A673 (cell line): ENCODE data around the gene BMPR1B. TPM values are rescaled to one million over a fixed set of nuclear protein-coding genes. Genes with fewer than 3 reads are reported as not detected.

Experiments
- BruUV-seq: library from RNA; stranded (reverse); fragments of 400-500 nt; replicated peaks from 2 replicates; lab custom pipeline; 2021; lab: Mats Ljungman, UMichigan
- CTCF ChIA-PET: fragments of 300-600 bp; sonication (Branson Sonifier 250); formaldehyde crosslinking; loops from one replicate; lab custom pipeline; 2022; ENCODE audit warnings: antibody characterized with exemption; lab: Charles Lee
- POLR2A ChIA-PET: fragments of 300-600 bp; sonication (Branson Sonifier 250); formaldehyde crosslinking; loops from one replicate; lab custom pipeline; 2022; ENCODE audit warnings: antibody characterized with exemption; ENCODE audit not compliant: low non-redundant PET; lab: Charles Lee
- DNase-seq: peaks from one replicate; pipeline ENCODE4 v3.0.0-alpha.2; 2015; ENCODE audit warnings: low spot score
- H3K27ac ChIP-seq: fragments of 200-600 bp; sonication (generic); 2 replicates; pipeline ENCODE4 v1.5.1; 2016; ENCODE audit warnings: mixed run types, low read depth, mild to moderate bottlenecking, mixed read lengths, antibody characterized with exemption, low read length; ENCODE audit not compliant: poor library complexity, severe bottlenecking
- H3K27me3 ChIP-seq: fragments of 200-600 bp; sonication (generic); replicated peaks from 2 replicates; pipeline ENCODE4 v1.6.1; 2017; ENCODE audit warnings: mixed run types, low read depth, mild to moderate bottlenecking, mixed read lengths, antibody characterized with exemption, low read length; ENCODE audit not compliant: insufficient read depth, poor library complexity
- H3K36me3 ChIP-seq: fragments of 200-600 bp; sonication (generic); 2 replicates; pipeline ENCODE4 v1.6.1; 2016; ENCODE audit warnings: mixed run types, mild to moderate bottlenecking, mixed read lengths, antibody characterized with exemption, low read length; ENCODE audit not compliant: insufficient read depth, poor library complexity, severe bottlenecking
- H3K4me1 ChIP-seq: fragments of 200-600 bp; sonication (generic); 2 replicates; pipeline ENCODE4 v1.6.1; 2017; ENCODE audit warnings: mixed run types, mild to moderate bottlenecking, mixed read lengths, antibody characterized with exemption, low read length; ENCODE audit not compliant: insufficient read depth, poor library complexity, severe bottlenecking
- H3K4me3 ChIP-seq: fragments of 200-600 bp; sonication (generic); 2 replicates; pipeline ENCODE4 v1.5.1; 2016; ENCODE audit warnings: low read depth, mixed run types, mild to moderate bottlenecking, mixed read lengths, low read length; ENCODE audit not compliant: poor library complexity, severe bottlenecking
- H3K9me3 ChIP-seq: fragments of 200-600 bp; sonication (generic); 2 replicates; pipeline ENCODE4 v1.6.1; 2016; ENCODE audit warnings: mixed run types, low read depth, mild to moderate bottlenecking, mixed read lengths, antibody characterized with exemption, low read length; ENCODE audit not compliant: poor library complexity, severe bottlenecking
- EZH2 ChIP-seq: fragments of 200-600 bp; sonication (generic); IDR thresholded peaks from 2 replicates; pipeline ENCODE4 v1.6.1; 2017; ENCODE audit warnings: borderline replicate concordance, low read depth, mild to moderate bottlenecking, mixed read lengths, antibody characterized with exemption, low read length; ENCODE audit not compliant: poor library complexity, severe bottlenecking
- intact Hi-C: fragments of 100-400 bp; cut with micrococcal nuclease; formaldehyde crosslinking; loops from one replicate; pipeline ENCODE4 v1.10.0; 2022; ENCODE audit not compliant: unreplicated experiment
- total RNA-seq: library from RNA; stranded (reverse); gene quantifications from 2 replicates; pipeline ENCODE4 v1.2.3, GENCODE V29; 2021
- TF ChIP-seq, protein P1 (sequence below): fragments of 300-800, 200-600 bp; sonication (generic); conservative IDR thresholded peaks from 2 replicates; pipeline ENCODE4 v1.5.1; 2017; ENCODE audit warnings: low read depth, mild to moderate bottlenecking, antibody characterized with exemption, low read length, moderate library complexity, mixed read lengths

Gene BMPR1B
- total RNA-seq, 1 experiment from 2014 or later: 2.2 TPM

DNA sequence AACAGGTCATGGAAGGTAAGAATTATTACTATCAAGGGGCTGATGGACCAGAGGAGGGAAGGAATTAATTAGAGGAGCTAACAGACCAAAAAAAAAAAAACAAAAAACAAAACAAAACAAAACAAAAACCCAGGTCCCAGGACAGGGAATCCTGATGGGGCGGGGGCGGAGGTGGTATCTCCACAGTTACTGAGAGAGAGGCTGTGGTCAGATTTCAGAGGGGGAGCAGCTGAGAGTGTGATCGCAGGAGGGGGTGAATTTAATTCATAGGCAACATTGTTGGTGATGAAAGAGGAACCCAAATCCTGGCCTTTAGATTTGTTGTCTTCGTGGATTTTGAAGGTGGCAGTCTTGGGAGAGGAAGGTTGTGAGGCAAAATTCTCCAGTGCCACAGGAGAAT, 401.6 kb downstream of the BMPR1B start:
- no peak overlapping the region for H3K4me3 ChIP-seq
- ChIA-PET POLR2A (no interaction called here), CTCF (interaction anchor here (0.6 kb wide), 1 partner anchor 338 kb away, joined by 10 read pairs; no protein-coding TSS in a partner anchor)
- BruUV-seq: no TSS peak
- no peak overlapping the region for H3K27ac ChIP-seq
- H3K36me3 ChIP-seq: no peaks in the 10 kb centered on the region
- no peaks in the 10 kb centered on the region for H3K27me3 ChIP-seq
- no peak for DNase-seq
- no peaks in the 10 kb centered on the region for H3K4me1 ChIP-seq
- TF ChIP-seq EZH2: no peak
- TF ChIP-seq, protein P1, sequence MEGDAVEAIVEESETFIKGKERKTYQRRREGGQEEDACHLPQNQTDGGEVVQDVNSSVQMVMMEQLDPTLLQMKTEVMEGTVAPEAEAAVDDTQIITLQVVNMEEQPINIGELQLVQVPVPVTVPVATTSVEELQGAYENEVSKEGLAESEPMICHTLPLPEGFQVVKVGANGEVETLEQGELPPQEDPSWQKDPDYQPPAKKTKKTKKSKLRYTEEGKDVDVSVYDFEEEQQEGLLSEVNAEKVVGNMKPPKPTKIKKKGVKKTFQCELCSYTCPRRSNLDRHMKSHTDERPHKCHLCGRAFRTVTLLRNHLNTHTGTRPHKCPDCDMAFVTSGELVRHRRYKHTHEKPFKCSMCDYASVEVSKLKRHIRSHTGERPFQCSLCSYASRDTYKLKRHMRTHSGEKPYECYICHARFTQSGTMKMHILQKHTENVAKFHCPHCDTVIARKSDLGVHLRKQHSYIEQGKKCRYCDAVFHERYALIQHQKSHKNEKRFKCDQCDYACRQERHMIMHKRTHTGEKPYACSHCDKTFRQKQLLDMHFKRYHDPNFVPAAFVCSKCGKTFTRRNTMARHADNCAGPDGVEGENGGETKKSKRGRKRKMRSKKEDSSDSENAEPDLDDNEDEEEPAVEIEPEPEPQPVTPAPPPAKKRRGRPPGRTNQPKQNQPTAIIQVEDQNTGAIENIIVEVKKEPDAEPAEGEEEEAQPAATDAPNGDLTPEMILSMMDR: no peak
- no peaks in the 10 kb centered on the region for H3K9me3 ChIP-seq
- intact Hi-C loops: no loop called here

DNA sequence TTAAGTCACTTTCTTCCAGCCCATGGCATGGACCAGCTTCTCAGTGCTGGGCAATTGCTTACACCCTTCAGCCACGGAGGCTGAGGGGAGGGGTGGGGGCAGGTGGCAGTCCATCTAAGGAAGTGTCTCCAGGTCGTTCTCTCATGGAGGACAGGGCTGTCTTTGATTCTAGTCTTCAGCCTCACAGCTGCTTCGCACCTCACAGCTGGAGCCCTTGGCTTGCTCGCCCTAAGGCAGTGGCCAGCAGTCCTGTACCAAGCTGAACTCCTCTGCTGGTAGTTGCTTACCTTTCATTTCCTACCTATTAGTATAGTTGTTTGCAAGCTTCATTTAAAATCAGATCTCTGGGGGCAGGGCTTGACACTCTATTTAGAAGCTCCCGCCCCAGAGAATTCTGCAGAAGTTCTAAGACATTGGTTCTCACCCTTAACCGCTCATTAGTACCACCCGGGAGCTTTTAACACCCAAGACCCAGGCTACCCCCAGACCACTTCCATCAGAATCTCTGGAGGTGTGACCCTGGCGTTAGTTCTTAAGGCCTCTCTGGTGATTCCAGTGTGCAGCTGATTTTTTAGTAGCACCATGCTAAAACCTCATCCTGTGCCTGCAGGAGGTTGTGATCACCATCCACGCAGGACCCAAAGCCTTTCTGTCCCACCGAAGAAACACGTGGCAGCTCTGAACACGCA, 404.2 kb downstream of the BMPR1B start:
- BruUV-seq: no TSS peak
- intact Hi-C loops: loop anchor here (1.0 to 10.0 kb wide), 3 partner anchors 11 to 883 kb away; no protein-coding TSS in a partner anchor
- ChIA-PET POLR2A (interaction anchor here (0.6 kb wide), 1 partner anchor 277 kb away, joined by 3 read pairs; no protein-coding TSS in a partner anchor), CTCF (no interaction called here)
- no peak for DNase-seq
- Histone ChIP-seq H3K27me3 (no peaks in the 10 kb centered on the region), H3K9me3 (no peaks in the 10 kb centered on the region), H3K4me1 (no peaks in the 10 kb centered on the region), H3K4me3 (no peak overlapping the region), H3K27ac (no peak overlapping the region), H3K36me3 (no peaks in the 10 kb centered on the region)
- TF ChIP-seq, protein P1: no peak
- no peak for TF ChIP-seq EZH2

DNA sequence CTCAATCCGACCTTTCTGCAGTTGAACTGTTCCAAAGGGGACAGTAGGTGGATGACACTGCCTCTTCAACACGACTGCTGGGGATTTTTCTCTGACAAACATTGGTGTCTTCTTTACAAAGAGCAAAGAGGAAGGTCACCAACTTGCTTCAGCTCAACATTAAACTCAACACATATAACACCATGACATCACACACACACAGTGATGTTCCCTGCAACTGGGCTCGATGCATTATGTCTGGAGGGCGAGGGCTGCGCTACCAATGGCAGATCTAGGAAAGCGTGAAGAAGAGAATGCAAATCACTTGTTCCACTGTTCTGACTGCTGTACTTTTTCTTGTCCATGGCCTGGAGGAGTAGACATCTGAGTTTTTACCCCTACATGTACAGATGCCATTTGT, 405.1 kb downstream of the BMPR1B start:
- intact Hi-C loops: loop anchor here (1.0 to 10.0 kb wide), 3 partner anchors 12 to 882 kb away; no protein-coding TSS in a partner anchor
- H3K27me3 ChIP-seq: no peaks in the 10 kb centered on the region
- no peak for TF ChIP-seq EZH2
- TF ChIP-seq, protein P1: no peak
- no peak for DNase-seq
- H3K36me3 ChIP-seq: no peaks in the 10 kb centered on the region
- no peak overlapping the region for H3K4me3 ChIP-seq
- no TSS peak for BruUV-seq
- ChIA-PET POLR2A (no interaction called here), CTCF (no interaction called here)
- no peak overlapping the region for H3K27ac ChIP-seq
- H3K9me3 ChIP-seq: no peaks in the 10 kb centered on the region
- H3K4me1 ChIP-seq: no peaks in the 10 kb centered on the region
